Stimulated activated CD8-positive, alpha-beta memory T cell treated with anti-CD3 and anti-CD28 coated beads, Interleukin-7, amount 100 ng/mL, for 4 hours (primary cell): ENCODE data around the gene PSAP.
"Not testable (repeated sequence)": the region's sequence is repeated elsewhere in the genome, so short reads cannot be mapped to it uniquely, and the experiment has no call there.

Experiments
- DNase-seq, 2 donors: peaks; one replicate each; pipeline ENCODE4 v3.0.0-alpha.2; 2020; ENCODE audit warnings: low read depth in 2 of 2

The PSAP gene

DNA sequence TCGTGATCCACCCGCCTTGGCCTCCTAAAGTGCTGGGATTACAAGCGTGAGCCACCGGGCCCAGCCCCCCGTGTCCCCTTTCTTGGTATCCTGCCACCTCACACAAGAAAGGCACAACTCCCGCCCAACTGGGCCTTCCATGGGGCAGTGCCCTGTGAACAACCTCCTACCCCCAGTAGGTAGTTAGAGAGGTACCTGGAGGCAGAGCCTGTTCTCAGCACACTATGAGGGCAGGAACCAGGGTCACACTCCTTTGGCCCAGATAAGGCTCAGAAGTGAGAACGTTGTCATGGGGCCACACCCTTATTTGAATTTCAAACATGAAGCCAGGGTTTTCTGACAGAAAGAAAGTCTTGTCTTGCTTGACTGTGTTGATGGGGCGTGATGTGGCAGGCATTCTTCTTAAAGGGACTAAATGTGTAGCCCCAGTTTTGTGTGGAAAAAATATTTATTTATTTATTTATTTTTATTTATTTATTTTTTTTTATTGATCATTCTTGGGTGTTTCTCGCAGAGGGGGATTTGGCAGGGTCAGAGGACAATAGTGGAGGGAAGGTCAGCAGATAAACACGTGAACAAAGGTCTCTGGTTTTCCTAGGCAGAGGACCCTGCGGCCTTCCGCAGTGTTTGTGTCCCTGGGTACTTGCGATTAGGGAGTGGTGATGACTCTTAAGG lies 23.8 kb upstream of the PSAP start:
- DNase-seq = not testable (repeated sequence)

DNA sequence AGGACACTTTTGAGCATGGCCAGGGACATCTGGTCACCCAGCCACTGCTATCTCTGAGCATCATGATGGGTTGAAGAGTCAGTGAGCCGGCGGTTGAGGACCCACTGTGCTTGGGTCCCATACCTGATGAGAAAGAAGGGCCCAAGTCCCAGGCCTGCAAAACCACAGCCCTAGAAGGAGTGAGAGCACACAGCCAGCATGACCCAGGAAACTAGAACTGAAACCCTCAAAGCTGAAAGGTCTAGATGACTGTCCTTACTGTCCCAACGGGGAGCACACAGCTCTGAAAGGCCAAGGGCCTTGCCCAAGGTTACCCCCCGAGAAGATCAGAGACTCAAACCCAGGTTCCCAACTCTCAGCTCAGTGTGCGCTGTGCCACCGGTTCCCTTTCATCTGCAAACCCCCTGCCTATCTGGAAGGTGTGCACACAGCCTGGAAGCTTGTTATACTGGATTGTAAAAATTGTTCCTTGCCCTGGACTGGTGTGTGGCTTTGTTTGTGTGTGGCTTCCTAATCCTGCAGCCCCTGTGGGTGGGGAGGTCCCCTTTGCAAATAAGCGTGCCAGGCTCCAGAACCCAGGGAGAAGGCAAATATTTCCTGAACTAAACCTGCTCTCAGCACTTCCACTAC lies 22.6 kb upstream of the PSAP start:
- no peak for DNase-seq

DNA sequence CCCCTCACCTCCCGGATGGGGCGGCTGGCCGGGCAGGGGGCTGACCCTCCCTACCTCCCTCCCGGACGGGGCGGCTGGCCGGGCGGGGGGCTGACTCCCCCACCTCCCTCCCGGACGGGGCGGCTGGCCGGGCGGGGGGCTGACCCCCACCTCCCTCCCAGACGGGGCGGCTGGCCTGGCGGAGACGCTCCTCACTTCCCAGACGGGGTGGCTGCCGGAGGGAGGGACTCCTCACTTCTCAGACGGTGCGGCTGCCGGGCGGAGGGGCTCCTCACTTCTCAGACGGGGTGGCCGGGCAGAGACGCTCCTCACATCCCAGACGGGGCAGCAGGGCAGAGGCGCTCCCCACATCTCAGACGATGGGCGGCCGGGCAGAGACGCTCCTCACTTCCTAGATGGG lies 18.6 kb upstream of the PSAP start:
- not testable (repeated sequence) for DNase-seq

DNA sequence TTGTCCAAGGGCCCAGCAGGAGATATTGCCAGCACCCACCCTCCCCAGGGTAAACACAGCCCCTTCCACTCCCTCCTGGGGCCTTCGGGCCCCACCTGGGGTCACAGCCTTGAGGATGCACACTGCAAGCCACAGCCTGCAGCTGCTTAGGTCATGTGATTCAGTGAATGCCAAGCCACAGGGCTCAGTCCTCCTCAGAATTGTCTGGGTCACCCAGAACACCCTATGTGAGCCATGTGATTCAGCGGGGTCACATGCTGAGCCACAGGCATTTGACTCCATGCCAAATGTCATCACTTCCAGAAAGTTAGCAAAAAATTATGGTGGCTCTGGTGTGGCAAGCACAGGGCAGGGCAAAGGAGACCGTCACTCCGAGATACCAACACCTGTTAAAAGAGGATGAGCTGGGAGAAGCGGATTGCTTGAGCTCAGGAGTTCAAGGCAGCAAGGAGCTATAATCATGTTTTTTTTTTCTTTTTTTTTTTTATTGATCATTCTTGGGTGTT lies 17.2 kb upstream of the PSAP start:
- no peak for DNase-seq

DNA sequence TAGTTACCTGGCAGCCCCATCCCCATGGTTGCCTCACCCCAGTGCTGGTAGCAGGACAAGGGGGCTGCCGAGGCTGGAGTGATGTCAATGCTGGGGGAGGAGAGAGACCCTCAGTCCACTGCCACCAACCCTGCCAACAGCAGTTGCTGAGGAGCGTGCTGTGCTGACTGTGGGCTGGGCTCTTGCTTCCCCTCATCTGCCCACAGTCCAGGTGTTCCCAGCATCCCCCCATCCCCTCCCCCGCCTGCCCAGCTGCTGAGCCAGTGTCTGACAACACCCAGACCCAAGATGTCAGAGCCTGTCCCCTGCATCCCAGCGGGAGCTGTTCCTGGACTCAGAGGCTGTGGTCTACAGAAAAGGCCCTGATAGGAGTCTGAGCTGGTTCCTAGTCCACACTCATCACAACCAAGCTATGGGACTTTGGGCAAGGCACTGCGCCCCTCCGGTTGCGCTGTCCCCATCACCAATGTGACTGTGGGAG lies 14.6 kb upstream of the PSAP start:
- DNase-seq = no peak

DNA sequence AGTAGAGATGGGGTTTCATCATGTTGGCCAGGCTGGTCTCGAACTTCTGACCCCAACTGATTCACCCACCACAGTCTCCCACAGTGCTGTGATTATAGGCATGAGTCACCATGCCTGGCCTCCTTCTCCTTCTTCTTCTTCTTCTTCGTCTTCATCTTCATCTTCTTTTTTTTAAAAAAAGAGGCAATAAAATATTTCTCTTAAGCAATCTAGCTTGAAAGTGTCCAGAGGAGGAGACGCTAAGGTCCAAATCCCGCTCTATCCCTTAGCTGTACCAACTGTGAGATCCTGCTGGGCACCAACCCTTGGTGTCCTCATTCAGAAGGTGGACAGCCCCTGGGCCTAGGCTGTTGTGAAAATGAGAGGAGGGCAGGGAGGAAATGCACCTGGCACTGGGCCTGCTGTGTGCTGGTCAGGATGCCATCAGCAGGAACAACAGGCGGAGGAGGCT lies 13.9 kb upstream of the PSAP start:
- no peak for DNase-seq

DNA sequence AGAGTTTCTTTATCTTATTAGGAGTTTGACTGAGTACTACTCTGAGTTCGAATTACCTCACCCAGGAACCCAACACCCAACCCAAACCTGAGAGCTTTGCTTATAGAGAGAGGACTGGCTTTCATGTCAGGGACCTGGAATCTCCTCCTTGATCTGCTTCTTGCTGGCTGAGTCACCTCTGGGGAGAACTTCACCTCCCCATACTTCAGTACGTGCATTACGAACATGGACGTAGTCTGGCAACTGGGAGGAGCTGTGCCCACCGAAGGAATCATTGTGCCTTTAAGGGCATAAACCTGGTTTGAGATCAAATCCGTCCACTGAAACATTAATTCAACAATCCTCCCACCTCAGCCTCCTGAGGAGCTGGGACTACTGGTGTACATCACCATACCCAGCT lies 12.2 kb upstream of the PSAP start:
- no peak for DNase-seq

DNA sequence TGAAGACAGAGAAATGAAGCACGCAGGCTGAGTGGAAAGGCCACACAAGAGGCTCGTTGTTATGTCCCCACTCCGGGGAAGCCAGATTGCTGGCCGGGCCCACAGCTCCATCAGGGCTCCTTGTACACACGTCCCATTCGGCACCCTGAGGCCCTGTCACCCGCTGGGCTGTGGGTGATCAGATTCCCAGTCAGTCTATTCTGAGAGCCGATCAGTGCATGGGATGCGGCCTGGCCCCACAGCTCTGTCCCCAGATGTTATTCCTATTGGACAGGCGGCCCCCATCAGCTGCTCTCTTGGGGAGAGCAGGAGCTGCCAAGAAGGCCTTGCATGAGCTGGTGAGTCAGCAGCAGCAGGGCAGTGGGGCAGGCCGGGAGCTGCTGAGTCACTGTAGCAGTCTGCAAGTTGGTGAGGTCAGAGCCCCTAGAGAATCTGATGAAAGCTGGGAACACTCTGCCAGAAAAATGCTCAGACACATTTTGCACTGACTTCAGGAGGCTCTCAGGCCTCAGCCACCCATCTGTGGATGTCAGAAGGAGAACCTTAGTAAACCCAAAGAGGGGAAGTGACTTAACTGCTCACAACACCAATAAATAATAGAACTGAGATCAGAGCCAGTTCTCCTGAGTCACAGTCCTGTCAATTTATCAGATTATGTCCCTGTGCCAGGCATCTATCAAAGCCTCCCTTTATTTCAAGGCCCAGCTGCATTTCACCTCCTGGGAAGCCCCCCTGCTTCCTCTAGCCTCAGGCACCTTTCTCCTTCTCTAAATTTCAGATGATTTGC lies 9.4 kb upstream of the PSAP start:
- DNase-seq = no peak

DNA sequence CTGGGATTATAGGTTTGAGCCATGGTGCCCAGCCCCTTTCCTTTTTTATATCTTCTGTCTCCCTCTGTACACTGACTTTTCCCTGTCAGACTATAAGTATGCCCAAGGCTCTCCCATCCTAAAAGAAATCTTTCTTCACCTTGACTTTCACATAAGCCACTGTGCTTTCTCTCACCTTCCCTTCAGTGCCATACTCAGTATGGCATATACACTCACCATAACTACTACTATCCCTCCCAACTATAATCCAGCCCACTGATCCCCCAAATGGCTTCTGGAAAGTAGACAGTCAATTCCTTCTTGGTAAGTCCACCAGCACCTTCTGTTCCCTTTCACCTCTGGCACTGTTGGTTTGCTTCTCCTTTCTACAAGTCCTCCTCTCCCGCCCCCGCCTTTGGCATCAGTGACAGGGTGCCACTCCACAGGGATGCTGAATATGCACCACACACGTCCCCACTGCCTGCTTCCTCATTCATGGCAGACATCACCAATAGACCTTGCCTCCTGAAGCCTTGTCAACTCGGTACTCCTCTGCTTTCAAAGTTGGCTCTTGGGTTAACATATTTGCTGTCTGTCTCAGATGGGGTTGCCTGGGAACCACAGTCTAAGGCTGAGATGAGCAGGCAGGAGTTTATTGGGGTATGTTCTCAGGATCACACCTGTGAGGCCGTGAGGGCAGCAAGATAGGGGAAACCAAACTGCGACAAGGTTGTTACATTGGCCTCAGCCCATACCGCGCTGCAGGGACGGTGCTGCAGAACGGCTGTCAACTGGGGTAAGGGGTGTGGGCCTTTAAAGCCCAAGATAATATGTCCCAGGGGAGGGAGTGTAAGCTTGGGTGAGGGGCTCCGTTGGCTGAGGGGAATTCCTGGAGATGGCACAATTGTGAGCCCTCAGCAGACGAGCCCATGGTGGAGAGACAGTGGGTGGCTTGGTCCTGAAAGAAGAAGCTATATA lies 7.2 kb upstream of the PSAP start:
- no peak for DNase-seq

DNA sequence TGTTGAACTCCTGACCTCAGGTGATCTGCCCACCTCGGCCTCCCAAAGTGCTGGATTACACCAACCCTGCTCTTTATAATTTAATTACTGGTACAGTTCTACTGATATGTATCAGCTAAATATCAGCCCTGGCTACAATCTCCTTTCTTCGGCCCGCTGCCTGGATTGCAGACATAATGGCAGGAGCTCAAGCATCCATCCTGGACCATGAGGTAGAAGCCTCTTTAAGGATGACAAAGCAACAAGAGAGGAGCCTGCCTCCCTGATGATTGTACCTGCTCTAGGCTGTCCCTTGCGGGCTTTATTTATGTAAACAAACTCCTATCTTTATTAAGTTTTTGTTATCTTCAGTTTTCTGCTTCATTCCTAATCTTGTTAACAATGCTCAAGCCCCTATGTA lies 5.6 kb upstream of the PSAP start:
- DNase-seq = no peak

DNA sequence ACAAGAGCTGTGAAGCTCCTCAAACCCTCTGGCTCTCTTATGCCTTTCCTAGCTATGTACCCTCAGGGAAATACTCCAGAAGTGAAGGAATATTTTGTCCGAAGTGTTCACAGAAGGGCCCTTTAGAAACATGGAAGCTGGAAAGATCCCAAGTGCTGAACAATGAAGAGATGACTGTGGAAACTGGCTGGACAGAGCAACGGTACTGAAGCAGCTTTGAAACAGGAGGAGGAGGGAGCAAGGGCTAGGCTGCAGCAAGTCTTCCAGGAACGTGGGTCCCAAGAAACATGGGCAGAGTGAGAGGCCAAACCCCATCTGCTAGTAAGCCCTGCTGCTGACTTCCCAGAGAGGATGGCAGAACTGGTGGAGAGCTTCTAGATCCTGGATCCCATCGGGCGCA lies 3.0 kb upstream of the PSAP start:
- DNase-seq = no peak

DNA sequence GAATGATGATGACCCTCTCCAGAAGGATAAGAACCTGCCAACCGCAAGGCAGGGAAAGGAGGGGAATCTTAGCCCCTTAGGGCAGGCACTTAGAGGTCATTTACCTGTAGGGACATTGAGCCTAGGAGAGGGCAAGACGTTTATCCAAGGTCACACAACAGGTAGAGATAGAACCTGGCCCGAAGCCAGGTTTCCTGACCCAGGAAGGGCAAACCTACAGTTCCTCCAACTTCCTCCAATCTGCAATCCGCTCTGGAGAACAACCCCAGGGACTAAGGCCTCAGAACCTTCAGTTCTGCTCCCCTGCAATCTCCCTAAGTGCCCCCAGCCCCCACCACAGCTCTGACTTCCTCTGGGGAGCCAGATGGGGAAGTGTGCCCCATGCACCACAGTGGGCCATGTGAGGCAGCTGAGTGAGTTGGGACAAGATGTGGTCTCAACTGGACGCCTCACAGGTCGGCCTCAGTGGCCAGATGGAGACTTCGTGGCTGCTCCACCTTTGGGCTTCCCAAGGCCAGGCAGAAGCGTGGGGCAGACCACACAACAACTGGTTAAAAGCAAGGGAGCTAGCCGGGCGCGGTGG lies 1.4 kb upstream of the PSAP start:
- DNase-seq = no peak

DNA sequence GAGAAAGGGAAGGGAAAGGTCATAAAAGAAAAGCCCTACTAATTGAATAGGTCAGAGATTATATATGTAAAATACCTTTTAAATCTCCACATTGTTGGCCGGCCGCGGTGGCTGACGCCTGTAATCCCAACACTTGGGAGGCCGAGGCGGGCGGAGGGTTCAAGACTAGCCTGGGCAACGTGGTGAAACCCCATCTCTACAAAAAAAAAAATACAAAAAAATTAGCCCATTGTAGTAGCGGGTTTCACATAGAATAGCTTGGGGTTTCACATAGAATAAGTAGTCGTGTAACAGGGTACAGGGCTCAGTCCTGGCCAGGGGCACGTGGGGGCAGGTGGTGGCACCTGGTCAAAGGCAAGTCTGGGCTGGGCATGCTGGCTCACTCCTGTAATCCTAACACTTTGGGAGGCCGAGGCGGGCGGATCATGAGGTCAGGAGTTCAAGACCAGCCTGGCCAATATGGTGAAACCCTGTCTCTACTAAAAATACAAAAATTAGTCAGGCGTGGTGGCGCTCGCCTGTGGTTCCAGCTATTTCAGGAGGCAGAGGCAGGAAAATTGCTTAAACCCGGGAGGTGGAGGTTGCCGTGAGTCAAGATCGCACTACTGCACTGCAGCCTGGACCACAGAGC lies 529 bp upstream of the PSAP start:
- DNase-seq = not testable (repeated sequence)

DNA sequence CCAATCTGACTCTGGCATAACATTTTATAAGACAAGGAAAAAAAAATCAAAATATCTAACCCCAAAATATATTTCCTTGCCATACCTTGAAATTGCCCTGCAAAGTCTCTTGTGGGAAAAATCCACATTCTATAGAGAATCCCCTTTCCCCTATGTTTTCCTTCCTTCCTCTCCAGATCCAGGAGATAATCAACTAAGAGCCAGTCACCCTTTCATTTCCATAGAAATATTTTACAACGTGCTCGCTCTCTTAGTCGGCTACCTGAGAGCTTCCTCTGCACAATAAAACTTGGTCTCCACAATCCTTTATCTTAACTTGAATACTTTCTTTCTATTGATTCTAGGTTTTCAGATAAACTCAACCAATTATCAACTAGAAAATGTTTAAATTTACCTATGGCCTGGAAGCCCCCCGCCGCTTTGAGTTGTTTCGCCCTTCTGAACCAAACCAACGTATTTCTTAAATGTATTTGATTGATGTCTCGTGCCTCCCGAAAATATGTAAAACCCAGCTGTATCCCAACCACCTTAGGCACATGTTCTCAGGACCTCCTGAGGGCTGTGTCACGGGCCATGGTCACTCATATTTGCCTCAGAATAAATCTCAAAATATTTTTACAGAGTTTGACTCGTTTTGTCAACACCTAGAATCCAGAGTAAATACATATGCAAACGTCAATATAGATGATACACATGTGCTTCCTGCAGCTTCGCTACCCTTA lies 869 bp downstream of the PSAP start:
- no peak for DNase-seq

DNA sequence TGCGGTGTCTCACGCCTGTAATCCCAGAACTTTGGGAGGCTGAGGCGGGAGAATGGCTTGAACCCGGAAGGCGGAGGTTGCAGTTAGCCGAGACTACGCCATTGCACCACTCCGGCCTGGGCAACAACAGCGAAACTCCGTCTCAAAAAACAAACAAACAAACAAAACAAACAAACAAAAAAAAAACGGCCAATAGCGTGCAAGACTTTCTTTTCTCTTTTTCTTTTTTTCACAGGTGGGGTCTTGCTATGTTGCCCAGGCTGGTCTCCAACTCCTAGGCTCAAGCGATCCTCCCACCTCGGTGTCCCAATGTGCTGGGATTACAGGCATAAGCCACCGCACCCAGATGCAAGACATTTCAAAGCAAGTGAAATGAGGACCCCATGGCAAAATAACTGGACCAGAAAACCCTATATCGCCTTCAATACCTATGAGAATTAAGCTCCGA lies 1.6 kb downstream of the PSAP start:
- no peak for DNase-seq

DNA sequence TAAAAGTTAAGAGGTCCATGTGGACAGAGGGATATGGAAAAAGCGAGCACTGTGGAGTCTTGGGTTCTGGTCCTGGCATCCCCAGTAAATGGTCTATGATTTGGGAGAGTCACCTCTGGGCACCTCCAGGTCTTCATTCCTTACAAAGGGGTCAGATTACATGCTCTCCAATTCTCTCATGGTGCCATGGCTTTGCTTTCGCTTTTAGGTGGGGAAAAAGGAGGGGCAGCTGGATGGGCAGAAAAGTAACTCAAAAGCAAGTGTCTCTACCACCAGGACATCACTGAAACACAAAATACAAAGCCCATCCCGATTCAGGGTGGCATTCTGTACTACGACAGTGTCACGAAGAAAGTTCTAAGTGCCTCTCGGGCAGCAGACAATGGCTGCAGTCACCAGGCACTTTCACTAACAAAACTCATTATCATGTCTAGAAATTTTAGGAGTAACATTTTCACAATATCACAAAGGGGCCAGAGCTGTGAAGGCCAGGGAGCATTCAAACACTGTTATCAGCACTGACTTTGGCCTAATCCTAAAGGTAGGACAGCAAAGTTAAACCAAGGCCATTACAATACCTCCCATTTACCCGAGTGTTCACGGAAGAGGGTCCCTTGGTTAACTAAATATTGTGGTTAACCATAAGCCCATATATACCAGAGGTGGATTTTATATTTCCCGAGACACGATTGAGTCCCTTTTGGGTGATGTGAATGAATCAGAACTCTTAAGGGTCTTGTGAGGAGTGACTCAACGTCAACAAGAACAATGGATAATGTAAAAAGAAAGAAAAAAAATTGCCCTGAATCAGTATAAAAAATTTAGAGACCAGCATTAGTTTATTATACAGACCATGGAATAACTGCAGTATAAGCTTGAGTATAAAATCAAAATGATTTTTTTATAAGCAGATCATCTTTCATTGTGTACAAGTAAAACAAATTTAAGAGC lies 2.5 kb downstream of the PSAP start:
- DNase-seq = no peak

DNA sequence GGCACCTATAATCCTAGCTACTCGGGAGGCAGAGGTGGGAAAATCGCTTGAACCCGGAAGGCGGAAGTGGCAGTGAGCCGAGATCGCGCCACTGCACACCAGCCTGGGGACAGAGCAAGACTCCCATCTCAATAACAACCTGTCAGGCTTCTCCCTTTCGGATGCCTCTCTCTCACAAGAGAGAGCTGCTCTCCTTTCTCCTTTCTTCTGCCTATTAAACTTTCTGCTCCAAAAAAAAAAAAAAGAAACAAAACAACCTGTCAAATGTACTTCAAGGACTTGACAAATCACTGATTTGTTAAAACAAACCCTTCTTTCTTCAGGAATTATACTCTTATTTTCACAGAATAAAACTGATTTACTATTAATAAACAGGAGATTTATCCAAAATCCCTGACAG lies 3.6 kb downstream of the PSAP start:
- DNase-seq = no peak

DNA sequence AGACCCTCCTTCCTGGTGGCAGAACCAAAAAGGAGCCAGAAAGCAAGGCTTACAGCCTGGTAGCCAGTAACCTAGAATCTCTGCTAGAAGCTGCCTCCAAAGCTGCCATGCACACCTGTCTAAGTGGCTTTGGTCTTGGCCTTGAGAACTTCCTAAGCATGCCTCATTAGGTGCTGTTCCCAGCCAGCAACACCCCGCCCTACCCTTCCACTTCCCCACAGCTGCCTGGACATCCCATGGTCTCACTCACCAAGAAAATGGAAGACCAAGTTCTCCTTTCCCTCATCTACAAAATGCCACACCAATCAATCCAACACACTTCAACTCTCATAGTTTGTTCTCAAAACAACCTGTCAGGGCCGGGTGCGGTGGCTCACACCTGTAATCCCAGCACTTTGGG lies 4.2 kb downstream of the PSAP start:
- DNase-seq = no peak
